HepG2 (cell line): ENCODE measurements around the gene MCU. TPM values are rescaled to one million over a fixed set of nuclear protein-coding genes. Genes with fewer than 3 reads are reported as not detected.
A peak's percentile ranks its signal among the peaks of the same experiment; 100 is the strongest.

ENCODE experiments used
- ATAC-seq: fragments of 200-7000 bp; cut with Tn5 transposase; 3 replicates; pipeline ENCODE4 v1.9.1; 2020; ENCODE audit warnings: mild to moderate bottlenecking, moderate library complexity
- BruUV-seq: library from RNA; stranded (reverse); fragments of 400-500 nt; replicated peaks from 2 replicates; lab custom pipeline; 2021; lab: Mats Ljungman, UMichigan
- CTCF ChIA-PET: fragments of 300-600 bp; formaldehyde crosslinking; extraction: SDS; loops from one replicate; lab custom pipeline; 2021; ENCODE audit warnings: low total read pairs, inconsistent platforms, low intra/inter-chr PET ratio; lab: Yijun Ruan, JAX
- POLR2A ChIA-PET: fragments of 350-600 bp; sonication (Branson Sonifier 250); formaldehyde crosslinking; loops from one replicate; lab custom pipeline; 2020; ENCODE audit warnings: antibody characterized with exemption, inconsistent platforms; lab: Yijun Ruan, JAX
- DNase-seq: peaks from one replicate; pipeline ENCODE4 v3.0.0-alpha.2; 2015; ENCODE audit warnings: low spot score
- FAIRE-seq: peaks from 3 replicates; lab custom pipeline; 2011; peaks lifted over from hg19 to GRCh38; lab: Jason Lieb, UNC
- H2AFZ ChIP-seq: one replicate; pipeline ENCODE4 v1.6.1; 2011; ENCODE audit warnings: low read length, inconsistent platforms
- H3K27ac ChIP-seq: fragments of 300-600 bp; 3 replicates; pipeline ENCODE4 v1.8.0; 2011; ENCODE audit warnings: mixed run types, mild to moderate bottlenecking, mixed read lengths, low read length, inconsistent platforms; ENCODE audit not compliant: insufficient read depth; ENCODE audit errors: extremely low read length
- H3K27me3 ChIP-seq, 2 experiments: fragments of 200-600 bp in 1 of 2; 2 replicates in 1 of 2; 3 replicates in 1 of 2; pipeline versions ENCODE4 v1.6.0 to v1.8.0; 2011; ENCODE audit warnings: low read length in 2 of 2, mild to moderate bottlenecking in 2 of 2, moderate library complexity in 2 of 2, inconsistent platforms in 1 of 2; ENCODE audit not compliant: insufficient read depth in 2 of 2, control insufficient read depth in 1 of 2
- H3K36me3 ChIP-seq, 2 experiments: fragments of 200-600 bp in 1 of 2; replicated peaks in 1 of 2; 2 replicates in 1 of 2; 3 replicates in 1 of 2; pipeline versions ENCODE4 v1.5.1 to v1.8.0; 2011; ENCODE audit warnings: low read length in 2 of 2, inconsistent platforms in 1 of 2; ENCODE audit not compliant: insufficient read depth in 2 of 2, control insufficient read depth in 1 of 2
- H3K4me1 ChIP-seq: 2 replicates; pipeline ENCODE4 v1.5.1; 2012; ENCODE audit warnings: low read length, inconsistent platforms; ENCODE audit not compliant: insufficient read depth
- H3K4me2 ChIP-seq: 2 replicates; pipeline ENCODE4 v1.6.0; 2011; ENCODE audit warnings: low read depth, low read length, inconsistent platforms
- H3K4me3 ChIP-seq, 3 experiments: fragments of 200-600 bp in 1 of 3; sonication (generic), shearing (Covaris generic) in 1 of 3; replicated peaks in 1 of 3; 2 replicates each; pipeline ENCODE4 v1.5.1; 2011 to 2016; ENCODE audit warnings: low read length in 3 of 3, inconsistent platforms in 2 of 3, low read depth in 2 of 3, mild to moderate bottlenecking in 2 of 3, control low read depth in 1 of 3, mixed read lengths in 1 of 3; ENCODE audit not compliant: insufficient read depth in 1 of 3
- H3K79me2 ChIP-seq: one replicate; pipeline ENCODE4 v1.6.1; 2011; ENCODE audit warnings: low read length, inconsistent platforms; ENCODE audit not compliant: insufficient read depth
- H3K9ac ChIP-seq: 2 replicates; pipeline ENCODE4 v1.6.0; 2011; ENCODE audit warnings: mild to moderate bottlenecking, low read depth, low read length, inconsistent platforms; ENCODE audit not compliant: insufficient read depth
- H3K9me3 ChIP-seq: 2 replicates; pipeline ENCODE4 v1.5.1; 2012; ENCODE audit warnings: mild to moderate bottlenecking, low read length
- H4K20me1 ChIP-seq: 2 replicates; pipeline ENCODE4 v1.6.0; 2011; ENCODE audit warnings: inconsistent platforms, mild to moderate bottlenecking, low read length, moderate library complexity; ENCODE audit not compliant: insufficient read depth
- CEBPB ChIP-seq: IDR thresholded peaks from 2 replicates; pipeline ENCODE4 v1.6.1; 2011; ENCODE audit warnings: low read depth, low read length, improper control_type of control experiment, borderline replicate concordance
- CEBPG ChIP-seq: IDR thresholded peaks from 2 replicates; pipeline ENCODE4 v1.6.1; 2016
- CREM ChIP-seq, 2 experiments: sonication (generic) in 1 of 2; formaldehyde crosslinking in 1 of 2; IDR thresholded peaks; 2 replicates each; pipeline versions ENCODE4 v1.4.0 to v1.6.1; 2016 to 2020; ENCODE audit warnings: antibody characterized with exemption in 1 of 2, mild to moderate bottlenecking in 1 of 2, missing genetic modification reagents in 1 of 2
- ELF3 ChIP-seq: IDR thresholded peaks from 2 replicates; pipeline ENCODE4 v1.6.1; 2016; ENCODE audit warnings: missing genetic modification reagents, missing compliant biosample characterization
- FOSL2 ChIP-seq: sonication (generic); formaldehyde crosslinking; IDR thresholded peaks from 2 replicates; pipeline ENCODE4 v1.4.0; 2020; ENCODE audit warnings: missing genetic modification reagents
- FOXA3 ChIP-seq: IDR thresholded peaks from 2 replicates; pipeline ENCODE4 v1.6.1; 2016; ENCODE audit warnings: missing genetic modification reagents, missing compliant biosample characterization
- GABPA ChIP-seq, 2 experiments: IDR thresholded peaks; 2 replicates each; pipeline ENCODE4 v1.6.1; 2011 to 2016; ENCODE audit warnings: low read depth in 2 of 2, low read length in 1 of 2, missing biosample characterization in 1 of 2, missing genetic modification characterization in 1 of 2
- GATAD1 ChIP-seq: IDR thresholded peaks from 2 replicates; pipeline ENCODE4 v1.6.1; 2016; ENCODE audit warnings: missing genetic modification reagents, missing compliant biosample characterization
- GTF3A ChIP-seq: sonication (generic); formaldehyde crosslinking; conservative IDR thresholded peaks from 2 replicates; pipeline ENCODE4 v1.4.0; 2020; ENCODE audit warnings: mild to moderate bottlenecking, missing genetic modification reagents
- JUN ChIP-seq: sonication (generic); formaldehyde crosslinking; IDR thresholded peaks from 2 replicates; pipeline ENCODE4 v1.4.0; 2020; ENCODE audit warnings: mild to moderate bottlenecking, missing genetic modification reagents
- MTF1 ChIP-seq: sonication (generic); formaldehyde crosslinking; IDR thresholded peaks from 2 replicates; pipeline ENCODE4 v1.5.0; 2020; ENCODE audit warnings: missing genetic modification reagents
- SIX1 ChIP-seq: sonication (generic); formaldehyde crosslinking; IDR thresholded peaks from 2 replicates; pipeline ENCODE4 v1.4.0; 2020; ENCODE audit warnings: missing genetic modification reagents, borderline replicate concordance
- SNAPC2 ChIP-seq: sonication (generic); formaldehyde crosslinking; IDR thresholded peaks from 2 replicates; pipeline ENCODE4 v1.8.1; 2022; ENCODE audit warnings: mild to moderate bottlenecking, missing genetic modification reagents
- ZBTB21 ChIP-seq: sonication (generic); formaldehyde crosslinking; IDR thresholded peaks from 2 replicates; pipeline ENCODE4 v1.4.0; 2020; ENCODE audit warnings: missing genetic modification reagents
- ZC3H13 ChIP-seq: sonication (generic); formaldehyde crosslinking; IDR thresholded peaks from 2 replicates; pipeline ENCODE4 v1.8.1; 2023; ENCODE audit warnings: mild to moderate bottlenecking, missing genetic modification reagents, moderate library complexity
- ZFY ChIP-seq: sonication (generic); formaldehyde crosslinking; IDR thresholded peaks from 2 replicates; pipeline ENCODE4 v1.4.0; 2020; ENCODE audit warnings: missing genetic modification reagents
- WGBS: methylation state at CpG from one replicate; pipeline ENCODE4 v1.1.6; 2017; ENCODE audit warnings: low lambda C conversion rate; 5-methylcytosine and 5-hydroxymethylcytosine counted together
- in situ Hi-C: cut with HindIII; loops from 2 replicates; pipeline ENCODE4 v1.10.0; 2017; ENCODE audit warnings: low pct_unique_long_range_greater_than_20kb; ENCODE audit not compliant: extremely low pct_ligation_motif_present
- intact Hi-C: fragments of 100-400 bp; cut with micrococcal nuclease; formaldehyde crosslinking; loops from one replicate; pipeline ENCODE4 v1.10.0; 2022; ENCODE audit not compliant: unreplicated experiment
- polyA plus RNA-seq, 8 experiments: library from polyadenylated mRNA; depleted of rRNA in 3 of 8; stranded (reverse) in 7 of 8; unstranded in 1 of 8; fragments of >200 nt; fragmentation: Illumina TruSeq in 4 of 8; extraction: Trizol in 4 of 8; gene quantifications; 2 replicates each; pipeline versions ENCODE4 v1.2.1 to v1.2.3, GENCODE V29; 2011 to 2016; ENCODE audit warnings: low read depth in 4 of 8, missing spikeins in 1 of 8, mixed read lengths in 1 of 8; ENCODE audit not compliant: insufficient read depth in 1 of 8
- total RNA-seq, 5 experiments: library from RNA; depleted of rRNA; stranded (reverse); fragments of >200 nt; fragmentation: Illumina TruSeq; extraction: Trizol; gene quantifications; 2 replicates each; pipeline ENCODE4 v1.2.3, GENCODE V29; 2016; ENCODE audit warnings: low read depth in 1 of 5
- TF ChIP-seq, protein P1 (sequence below), 2 experiments: fragments of 450-650 bp in 1 of 2; sonication (generic) in 1 of 2; formaldehyde crosslinking; IDR thresholded peaks; 2 replicates each; pipeline versions ENCODE4 v1.5.0 to v1.8.0; 2020 to 2022; ENCODE audit warnings: mild to moderate bottlenecking in 1 of 2, missing genetic modification reagents in 1 of 2
- TF ChIP-seq, protein P2 (sequence below): sonication (generic); formaldehyde crosslinking; IDR thresholded peaks from 2 replicates; pipeline ENCODE4 v1.5.1; 2020; ENCODE audit warnings: missing genetic modification reagents, mild to moderate bottlenecking, borderline replicate concordance
- TF ChIP-seq, protein P3 (sequence below): IDR thresholded peaks from 2 replicates; pipeline ENCODE4 v1.4.0; 2020; ENCODE audit warnings: mild to moderate bottlenecking, missing genetic modification reagents
- TF ChIP-seq, protein P4 (sequence below): sonication (generic); formaldehyde crosslinking; IDR thresholded peaks from 2 replicates; pipeline ENCODE4 v1.4.0; 2020; ENCODE audit warnings: missing genetic modification reagents

MCU gene
- total and polyA plus RNA-seq, 2 of the 13 experiments (the other 11 are each of a cell fraction or from before 2014, with no cell fraction given) = 25.9 to 64.5 TPM

DNA sequence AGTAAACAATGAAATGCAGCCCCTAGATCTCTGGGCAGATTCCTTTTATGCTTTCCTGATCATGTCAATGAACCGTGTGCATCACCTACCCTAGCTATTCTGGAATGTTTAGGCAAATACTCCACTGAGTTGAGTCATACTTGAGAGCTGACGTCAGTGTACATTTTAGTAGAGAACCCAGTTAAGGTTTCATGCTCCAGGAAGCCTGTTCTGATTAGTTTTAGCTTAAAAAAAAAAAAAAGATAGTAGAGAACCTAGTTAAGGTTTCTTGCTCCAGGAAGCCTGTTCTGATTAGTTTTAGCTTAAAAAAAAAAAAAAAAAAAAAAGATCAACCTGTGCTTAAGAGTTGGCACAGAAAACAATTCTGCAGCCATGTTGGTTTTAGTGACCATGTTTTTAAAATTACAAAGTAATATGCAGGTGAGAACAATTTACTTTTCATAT lies 3.7 kb upstream of the MCU start:
- H3K4me1 ChIP-seq = peaks cover 44% of the 10 kb centered on the region
- peak overlapping the region; percentile 33; the same call in 1 of the 2 replicates for H3K9ac ChIP-seq
- H3K27me3 ChIP-seq = no peaks in the 10 kb centered on the region; a peak in 1 of 5 replicates
- CTCF ChIA-PET = no interaction called here
- H3K36me3 ChIP-seq = no peaks in the 10 kb centered on the region
- DNase-seq (peak; percentile 86), ATAC-seq (peak; percentile 30; the same call in 1 of the 3 replicates), FAIRE-seq (peak; percentile 55)
- peak overlapping the region; percentile 62 for H3K4me2 ChIP-seq
- H4K20me1 ChIP-seq = no peaks in the 10 kb centered on the region
- POLR2A ChIA-PET = interaction anchor here (0.6 to 1.6 kb wide), 4 partner anchors 9 to 25 kb away, joined by 3 to 10 read pairs (median 4); no protein-coding TSS in a partner anchor
- no peak overlapping the region for H3K27ac ChIP-seq
- 0% methylated on average over 2 of the region's 2 CpGs for WGBS
- H3K9me3 ChIP-seq = no peaks in the 10 kb centered on the region
- peaks cover 9% of the 10 kb centered on the region for H3K79me2 ChIP-seq
- H3K4me3 ChIP-seq = no peak overlapping the region
- intact Hi-C loops (no loop called here), in situ Hi-C loops (no loop called here)
- H2AFZ ChIP-seq = no peak overlapping the region
- BruUV-seq = no TSS peak
- TF ChIP-seq MTF1 (CRISPR knock-in tag) (peak; percentile 54; the same call in 1 of the 2 replicates), CEBPG (CRISPR knock-in tag) (peak; percentile 59), GATAD1 (CRISPR knock-in tag) (no peak), CREM (IDR thresholded peaks at IDR 0.05) (peak; percentile 38; the same call in 1 of the 2 replicates), CREM (CRISPR knock-in tag; IDR thresholded peaks at IDR 0.05) (no peak), FOSL2 (CRISPR knock-in tag) (peak; percentile 85), ZFY (CRISPR knock-in tag) (no peak), ZBTB21 (CRISPR knock-in tag) (peak; percentile 80), CEBPB (peak; percentile 48; the same call in 1 of the 2 replicates), SNAPC2 (CRISPR knock-in tag) (no peak), SIX1 (CRISPR knock-in tag) (peak; percentile 35; the same call in 1 of the 2 replicates), ELF3 (0 out of 2 replicates have a peak, but pooled peaks have one; percentile 14), JUN (CRISPR knock-in tag) (peak; percentile 53; the same call in 1 of the 2 replicates), FOXA3 (CRISPR knock-in tag) (peak; percentile 54), GTF3A (no peak), ZC3H13 (no peak), GABPA (IDR thresholded peaks at IDR 0.05; ENCODE audit: low read depth, low read length) (no peak), GABPA (CRISPR knock-in tag; IDR thresholded peaks at IDR 0.05; ENCODE audit: low read depth) (no peak)
- TF ChIP-seq, protein P1, sequence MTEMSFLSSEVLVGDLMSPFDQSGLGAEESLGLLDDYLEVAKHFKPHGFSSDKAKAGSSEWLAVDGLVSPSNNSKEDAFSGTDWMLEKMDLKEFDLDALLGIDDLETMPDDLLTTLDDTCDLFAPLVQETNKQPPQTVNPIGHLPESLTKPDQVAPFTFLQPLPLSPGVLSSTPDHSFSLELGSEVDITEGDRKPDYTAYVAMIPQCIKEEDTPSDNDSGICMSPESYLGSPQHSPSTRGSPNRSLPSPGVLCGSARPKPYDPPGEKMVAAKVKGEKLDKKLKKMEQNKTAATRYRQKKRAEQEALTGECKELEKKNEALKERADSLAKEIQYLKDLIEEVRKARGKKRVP (CRISPR knock-in tag; IDR thresholded peaks at IDR 0.05) = peak in 1 of 2 experiments; percentile 55; a peak in 1 of 4 replicates
- TF ChIP-seq, protein P2, sequence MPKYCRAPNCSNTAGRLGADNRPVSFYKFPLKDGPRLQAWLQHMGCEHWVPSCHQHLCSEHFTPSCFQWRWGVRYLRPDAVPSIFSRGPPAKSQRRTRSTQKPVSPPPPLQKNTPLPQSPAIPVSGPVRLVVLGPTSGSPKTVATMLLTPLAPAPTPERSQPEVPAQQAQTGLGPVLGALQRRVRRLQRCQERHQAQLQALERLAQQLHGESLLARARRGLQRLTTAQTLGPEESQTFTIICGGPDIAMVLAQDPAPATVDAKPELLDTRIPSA (CRISPR knock-in tag) = no peak
- TF ChIP-seq, protein P3, sequence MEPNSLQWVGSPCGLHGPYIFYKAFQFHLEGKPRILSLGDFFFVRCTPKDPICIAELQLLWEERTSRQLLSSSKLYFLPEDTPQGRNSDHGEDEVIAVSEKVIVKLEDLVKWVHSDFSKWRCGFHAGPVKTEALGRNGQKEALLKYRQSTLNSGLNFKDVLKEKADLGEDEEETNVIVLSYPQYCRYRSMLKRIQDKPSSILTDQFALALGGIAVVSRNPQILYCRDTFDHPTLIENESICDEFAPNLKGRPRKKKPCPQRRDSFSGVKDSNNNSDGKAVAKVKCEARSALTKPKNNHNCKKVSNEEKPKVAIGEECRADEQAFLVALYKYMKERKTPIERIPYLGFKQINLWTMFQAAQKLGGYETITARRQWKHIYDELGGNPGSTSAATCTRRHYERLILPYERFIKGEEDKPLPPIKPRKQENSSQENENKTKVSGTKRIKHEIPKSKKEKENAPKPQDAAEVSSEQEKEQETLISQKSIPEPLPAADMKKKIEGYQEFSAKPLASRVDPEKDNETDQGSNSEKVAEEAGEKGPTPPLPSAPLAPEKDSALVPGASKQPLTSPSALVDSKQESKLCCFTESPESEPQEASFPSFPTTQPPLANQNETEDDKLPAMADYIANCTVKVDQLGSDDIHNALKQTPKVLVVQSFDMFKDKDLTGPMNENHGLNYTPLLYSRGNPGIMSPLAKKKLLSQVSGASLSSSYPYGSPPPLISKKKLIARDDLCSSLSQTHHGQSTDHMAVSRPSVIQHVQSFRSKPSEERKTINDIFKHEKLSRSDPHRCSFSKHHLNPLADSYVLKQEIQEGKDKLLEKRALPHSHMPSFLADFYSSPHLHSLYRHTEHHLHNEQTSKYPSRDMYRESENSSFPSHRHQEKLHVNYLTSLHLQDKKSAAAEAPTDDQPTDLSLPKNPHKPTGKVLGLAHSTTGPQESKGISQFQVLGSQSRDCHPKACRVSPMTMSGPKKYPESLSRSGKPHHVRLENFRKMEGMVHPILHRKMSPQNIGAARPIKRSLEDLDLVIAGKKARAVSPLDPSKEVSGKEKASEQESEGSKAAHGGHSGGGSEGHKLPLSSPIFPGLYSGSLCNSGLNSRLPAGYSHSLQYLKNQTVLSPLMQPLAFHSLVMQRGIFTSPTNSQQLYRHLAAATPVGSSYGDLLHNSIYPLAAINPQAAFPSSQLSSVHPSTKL (CRISPR knock-in tag) = peak; percentile 54
- TF ChIP-seq, protein P4, sequence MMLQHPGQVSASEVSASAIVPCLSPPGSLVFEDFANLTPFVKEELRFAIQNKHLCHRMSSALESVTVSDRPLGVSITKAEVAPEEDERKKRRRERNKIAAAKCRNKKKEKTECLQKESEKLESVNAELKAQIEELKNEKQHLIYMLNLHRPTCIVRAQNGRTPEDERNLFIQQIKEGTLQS (CRISPR knock-in tag) = peak; percentile 81; the same call in 1 of the 2 replicates
